IMR-90 (cell line): ENCODE data around the gene F3.

Experiments
- POLR2A ChIP-seq: IDR thresholded peaks from 2 replicates; pipeline ENCODE4 v1.6.1; 2012; ENCODE audit warnings: mild to moderate bottlenecking, low read depth, low read length
- RFX5 ChIP-seq: IDR thresholded peaks from 2 replicates; pipeline ENCODE4 v1.8.0; 2012; ENCODE audit warnings: low read depth, mild to moderate bottlenecking, low read length, moderate library complexity
- TF ChIP-seq, protein P1 (sequence below): conservative IDR thresholded peaks from 2 replicates; pipeline ENCODE4 v1.5.1; 2012; ENCODE audit warnings: mild to moderate bottlenecking, low read depth, low read length, improper control_type of control experiment

DNA sequence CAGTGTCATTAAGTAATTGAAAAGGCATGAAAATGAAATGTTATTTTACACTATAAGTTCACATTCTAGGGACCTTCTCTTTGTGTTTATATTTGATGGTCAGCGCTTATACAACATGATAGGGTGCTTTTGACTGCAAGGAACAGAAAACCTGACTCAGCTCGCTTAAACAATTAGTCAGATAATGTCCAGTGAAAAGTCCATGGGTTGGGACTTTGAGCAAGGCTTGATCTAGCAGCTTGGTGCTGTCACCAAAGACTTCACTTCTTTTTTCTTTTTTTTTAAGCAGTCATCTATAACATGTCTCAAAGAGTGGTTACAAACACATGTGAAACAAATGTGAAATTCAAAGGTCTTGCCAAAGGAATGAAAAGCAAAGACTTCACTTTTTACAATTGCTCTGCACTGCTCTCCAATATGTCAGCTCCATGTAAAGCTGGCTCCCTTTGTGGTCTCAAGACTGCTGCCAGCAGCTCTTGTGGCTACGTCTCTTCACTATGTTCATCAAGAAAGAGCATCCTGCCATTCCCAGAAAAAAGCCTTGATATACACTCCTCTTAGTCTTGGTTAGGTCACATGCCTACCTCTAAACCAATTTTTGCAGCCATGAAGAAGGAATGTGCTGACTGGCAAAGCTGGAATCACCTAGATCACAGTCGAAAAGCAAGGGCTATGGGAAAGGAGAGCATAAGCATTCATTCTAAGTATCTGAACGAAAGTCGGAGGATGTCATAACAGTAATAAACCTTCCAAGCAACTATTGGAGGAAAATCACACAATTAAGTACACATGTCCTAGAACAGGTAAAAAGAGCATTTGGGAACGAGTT, 15.2 kb downstream of the F3 start:
- TF ChIP-seq, protein P1, sequence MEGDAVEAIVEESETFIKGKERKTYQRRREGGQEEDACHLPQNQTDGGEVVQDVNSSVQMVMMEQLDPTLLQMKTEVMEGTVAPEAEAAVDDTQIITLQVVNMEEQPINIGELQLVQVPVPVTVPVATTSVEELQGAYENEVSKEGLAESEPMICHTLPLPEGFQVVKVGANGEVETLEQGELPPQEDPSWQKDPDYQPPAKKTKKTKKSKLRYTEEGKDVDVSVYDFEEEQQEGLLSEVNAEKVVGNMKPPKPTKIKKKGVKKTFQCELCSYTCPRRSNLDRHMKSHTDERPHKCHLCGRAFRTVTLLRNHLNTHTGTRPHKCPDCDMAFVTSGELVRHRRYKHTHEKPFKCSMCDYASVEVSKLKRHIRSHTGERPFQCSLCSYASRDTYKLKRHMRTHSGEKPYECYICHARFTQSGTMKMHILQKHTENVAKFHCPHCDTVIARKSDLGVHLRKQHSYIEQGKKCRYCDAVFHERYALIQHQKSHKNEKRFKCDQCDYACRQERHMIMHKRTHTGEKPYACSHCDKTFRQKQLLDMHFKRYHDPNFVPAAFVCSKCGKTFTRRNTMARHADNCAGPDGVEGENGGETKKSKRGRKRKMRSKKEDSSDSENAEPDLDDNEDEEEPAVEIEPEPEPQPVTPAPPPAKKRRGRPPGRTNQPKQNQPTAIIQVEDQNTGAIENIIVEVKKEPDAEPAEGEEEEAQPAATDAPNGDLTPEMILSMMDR, result no peak
- TF ChIP-seq POLR2A (no peak), RFX5 (no peak; the same call in 1 of the 2 replicates)
